Activated naive CD8-positive, alpha-beta T cell (primary cell): ENCODE results near the gene TMEM51.

Source experiments
- H3K27ac Mint-ChIP-seq: one replicate; pipeline ENCODE4 v1.8.0; 2021; ENCODE audit warnings: mixed read lengths
- H3K27me3 Mint-ChIP-seq: one replicate; pipeline ENCODE4 v1.8.0; 2021; ENCODE audit warnings: mixed read lengths
- H3K36me3 Mint-ChIP-seq: one replicate; pipeline ENCODE4 v1.8.0; 2021; ENCODE audit warnings: mixed read lengths
- H3K4me1 Mint-ChIP-seq: one replicate; pipeline ENCODE4 v1.8.0; 2021; ENCODE audit warnings: low read depth, mixed read lengths
- H3K4me3 Mint-ChIP-seq: one replicate; pipeline ENCODE4 v1.8.0; 2021; ENCODE audit warnings: mild to moderate bottlenecking, mixed read lengths
- H3K9me3 Mint-ChIP-seq: one replicate; pipeline ENCODE4 v1.8.0; 2021; ENCODE audit warnings: low read depth, mixed read lengths

Gene TMEM51

GRCh38 chr1:15201849-15202551 lies 48.5 kb downstream of the TMEM51 start:
- no peaks in the 10 kb centered on the region for H3K36me3 Mint-ChIP-seq
- H3K27me3 Mint-ChIP-seq, result peaks cover 4% of the 10 kb centered on the region
- no peaks in the 10 kb centered on the region for H3K9me3 Mint-ChIP-seq
- H3K4me3 Mint-ChIP-seq, result no peak overlapping the region
- H3K27ac Mint-ChIP-seq, result no peak overlapping the region
- H3K4me1 Mint-ChIP-seq, result no peaks in the 10 kb centered on the region

- no peaks in the 10 kb centered on the region for H3K9me3 Mint-ChIP-seq
- H3K36me3 Mint-ChIP-seq, result no peaks in the 10 kb centered on the region
- H3K4me3 Mint-ChIP-seq, result no peak overlapping the region
- H3K4me1 Mint-ChIP-seq, result no peaks in the 10 kb centered on the region
- H3K27ac Mint-ChIP-seq, result no peak overlapping the region
- H3K27me3 Mint-ChIP-seq, result peaks cover 2% of the 10 kb centered on the region
Measured at GRCh38 chr1:15204931-15205330, 51.4 kb downstream of the TMEM51 start.

- H3K4me3 Mint-ChIP-seq, result no peak overlapping the region
- no peak overlapping the region for H3K27ac Mint-ChIP-seq
- peaks cover 3% of the 10 kb centered on the region for H3K27me3 Mint-ChIP-seq
- no peaks in the 10 kb centered on the region for H3K9me3 Mint-ChIP-seq
- no peaks in the 10 kb centered on the region for H3K4me1 Mint-ChIP-seq
- no peaks in the 10 kb centered on the region for H3K36me3 Mint-ChIP-seq
Measured at GRCh38 chr1:15205586-15206346, 52.2 kb downstream of the TMEM51 start.

GRCh38 chr1:15206418-15207030 lies 53.0 kb downstream of the TMEM51 start:
- Mint-ChIP-seq H3K27ac (no peak overlapping the region), H3K4me3 (no peak overlapping the region), H3K27me3 (peaks cover 3% of the 10 kb centered on the region), H3K36me3 (no peaks in the 10 kb centered on the region), H3K9me3 (no peaks in the 10 kb centered on the region), H3K4me1 (no peaks in the 10 kb centered on the region)

- Mint-ChIP-seq H3K9me3 (no peaks in the 10 kb centered on the region), H3K27ac (no peak overlapping the region), H3K27me3 (peaks cover 3% of the 10 kb centered on the region), H3K36me3 (no peaks in the 10 kb centered on the region), H3K4me1 (no peaks in the 10 kb centered on the region), H3K4me3 (no peak overlapping the region)
Measured at GRCh38 chr1:15207031-15207828, 53.7 kb downstream of the TMEM51 start.

- Mint-ChIP-seq H3K36me3 (no peaks in the 10 kb centered on the region), H3K27ac (no peak overlapping the region), H3K9me3 (no peaks in the 10 kb centered on the region), H3K27me3 (peaks cover 4% of the 10 kb centered on the region), H3K4me3 (no peak overlapping the region), H3K4me1 (no peaks in the 10 kb centered on the region)
Measured at GRCh38 chr1:15207829-15208429, 54.4 kb downstream of the TMEM51 start.

- Mint-ChIP-seq H3K27ac (no peak overlapping the region), H3K4me3 (no peak overlapping the region), H3K4me1 (no peaks in the 10 kb centered on the region), H3K27me3 (peaks cover 4% of the 10 kb centered on the region), H3K9me3 (no peaks in the 10 kb centered on the region), H3K36me3 (no peaks in the 10 kb centered on the region)
Measured at GRCh38 chr1:15210651-15211375, 57.3 kb downstream of the TMEM51 start.

GRCh38 chr1:15211424-15211823 lies 57.9 kb downstream of the TMEM51 start:
- no peaks in the 10 kb centered on the region for H3K4me1 Mint-ChIP-seq
- H3K36me3 Mint-ChIP-seq, result no peaks in the 10 kb centered on the region
- no peaks in the 10 kb centered on the region for H3K9me3 Mint-ChIP-seq
- no peak overlapping the region for H3K27ac Mint-ChIP-seq
- H3K4me3 Mint-ChIP-seq, result no peak overlapping the region
- H3K27me3 Mint-ChIP-seq, result peaks cover 4% of the 10 kb centered on the region

GRCh38 chr1:15212216-15212953 lies 58.8 kb downstream of the TMEM51 start:
- H3K36me3 Mint-ChIP-seq, result no peaks in the 10 kb centered on the region
- H3K4me1 Mint-ChIP-seq, result no peaks in the 10 kb centered on the region
- no peak overlapping the region for H3K4me3 Mint-ChIP-seq
- H3K27ac Mint-ChIP-seq, result no peak overlapping the region
- peaks cover 5% of the 10 kb centered on the region for H3K27me3 Mint-ChIP-seq
- H3K9me3 Mint-ChIP-seq, result no peaks in the 10 kb centered on the region

GRCh38 chr1:15212954-15213291 lies 59.4 kb downstream of the TMEM51 start:
- H3K27me3 Mint-ChIP-seq, result peaks cover 5% of the 10 kb centered on the region
- no peaks in the 10 kb centered on the region for H3K4me1 Mint-ChIP-seq
- H3K36me3 Mint-ChIP-seq, result no peaks in the 10 kb centered on the region
- no peaks in the 10 kb centered on the region for H3K9me3 Mint-ChIP-seq
- H3K4me3 Mint-ChIP-seq, result no peak overlapping the region
- no peak overlapping the region for H3K27ac Mint-ChIP-seq

- no peak overlapping the region for H3K27ac Mint-ChIP-seq
- no peaks in the 10 kb centered on the region for H3K4me1 Mint-ChIP-seq
- no peaks in the 10 kb centered on the region for H3K36me3 Mint-ChIP-seq
- no peaks in the 10 kb centered on the region for H3K9me3 Mint-ChIP-seq
- H3K4me3 Mint-ChIP-seq, result no peak overlapping the region
- H3K27me3 Mint-ChIP-seq, result peaks cover 5% of the 10 kb centered on the region
Measured at GRCh38 chr1:15213341-15213821, 59.8 kb downstream of the TMEM51 start.

GRCh38 chr1:15214527-15214926 lies 61.0 kb downstream of the TMEM51 start:
- H3K36me3 Mint-ChIP-seq, result no peaks in the 10 kb centered on the region
- no peak overlapping the region for H3K4me3 Mint-ChIP-seq
- peaks cover 7% of the 10 kb centered on the region for H3K27me3 Mint-ChIP-seq
- no peaks in the 10 kb centered on the region for H3K4me1 Mint-ChIP-seq
- no peak overlapping the region for H3K27ac Mint-ChIP-seq
- H3K9me3 Mint-ChIP-seq, result no peaks in the 10 kb centered on the region

GRCh38 chr1:15215116-15215515 lies 61.6 kb downstream of the TMEM51 start:
- H3K36me3 Mint-ChIP-seq, result no peaks in the 10 kb centered on the region
- no peak overlapping the region for H3K4me3 Mint-ChIP-seq
- no peaks in the 10 kb centered on the region for H3K9me3 Mint-ChIP-seq
- peaks cover 5% of the 10 kb centered on the region for H3K27me3 Mint-ChIP-seq
- H3K27ac Mint-ChIP-seq, result no peak overlapping the region
- H3K4me1 Mint-ChIP-seq, result no peaks in the 10 kb centered on the region
